Endothelial cell of umbilical vein (primary cell): ENCODE measurements around the gene ABCF2.

Experiments used
- CTCF ChIP-seq, 2 donors: IDR thresholded peaks; 1 replicate in 1 of 2; 2 replicates in 1 of 2; pipeline ENCODE4 v1.5.1; 2011; ENCODE audit warnings: low read length in 2 of 2, mild to moderate bottlenecking in 2 of 2, moderate library complexity in 2 of 2, control low read depth in 1 of 2, inconsistent platforms in 1 of 2, low read depth in 1 of 2; ENCODE audit not compliant: insufficient read depth in 1 of 2; ENCODE audit errors: extremely low read depth in 1 of 2
- EZH2 ChIP-seq: IDR thresholded peaks from 2 replicates; pipeline ENCODE4 v1.6.1; 2012; ENCODE audit warnings: borderline replicate concordance, low read depth, mild to moderate bottlenecking, moderate library complexity, low read length, inconsistent platforms; ENCODE audit not compliant: severe bottlenecking
- FOS ChIP-seq: IDR thresholded peaks from 2 replicates; pipeline ENCODE4 v1.6.1; 2011; ENCODE audit warnings: mild to moderate bottlenecking, low read length, moderate library complexity, borderline replicate concordance; ENCODE audit not compliant: insufficient read depth
- MAX ChIP-seq: IDR thresholded peaks from 2 replicates; pipeline ENCODE4 v1.6.1; 2011; ENCODE audit not compliant: insufficient read depth, insufficient read length
- MYC ChIP-seq: IDR thresholded peaks from one replicate; pipeline ENCODE4 v1.6.1; 2011; ENCODE audit warnings: mild to moderate bottlenecking, low read depth, low read length
- POLR2A ChIP-seq: IDR thresholded peaks from 2 replicates; pipeline ENCODE4 v1.6.1; 2012; ENCODE audit warnings: low read depth, mild to moderate bottlenecking, control low read depth, low read length
- POLR2AphosphoS5 ChIP-seq: IDR thresholded peaks from 2 replicates; pipeline ENCODE4 v1.6.1; 2012; ENCODE audit warnings: low read depth, mild to moderate bottlenecking, control low read depth, low read length, moderate library complexity; ENCODE audit not compliant: insufficient read depth

GRCh38 chr7:151228024-151228866 is 1.2 kb upstream of the ABCF2 start:
- no peak for TF ChIP-seq CTCF (IDR thresholded peaks at IDR 0.05; ENCODE audit: extremely low read depth in 1 of 2, insufficient read depth in 1 of 2, low read depth in 1 of 2, low read length in 2 of 2)
- TF ChIP-seq POLR2A, result no peak
- TF ChIP-seq FOS, result no peak
- no peak for TF ChIP-seq POLR2AphosphoS5
- no peak for TF ChIP-seq EZH2
- no peak for TF ChIP-seq MYC
- no peak for TF ChIP-seq MAX
